Testis (tissue), 3 donors: ENCODE results near the gene RSPH1. TPM values are rescaled to one million over a fixed set of nuclear protein-coding genes. Genes with fewer than 3 reads are reported as not detected.

Experiments
- DNase-seq: peaks from one replicate; pipeline ENCODE4 v3.0.0-alpha.2; 2019
- H3K27ac ChIP-seq, 2 donors: fragments of 200-600 bp; sonication (generic); one replicate each; pipeline ENCODE4 v1.5.1; 2019
- H3K27me3 ChIP-seq: fragments of 200-600 bp; sonication (generic); one replicate; pipeline ENCODE4 v1.5.1; 2019
- H3K36me3 ChIP-seq: fragments of 200-600 bp; sonication (generic); one replicate; pipeline ENCODE4 v1.5.1; 2017; ENCODE audit warnings: low read depth; ENCODE audit errors: missing control alignments
- H3K4me1 ChIP-seq: fragments of 200-600 bp; sonication (generic); one replicate; pipeline ENCODE4 v1.5.1; 2019
- H3K4me3 ChIP-seq, 2 donors: fragments of 200-600 bp; sonication (generic); one replicate each; pipeline ENCODE4 v1.5.1; 2017 to 2019
- H3K9me3 ChIP-seq: fragments of 200-600 bp; sonication (generic); one replicate; pipeline ENCODE4 v1.5.1; 2017
- POLR2A ChIP-seq: fragments of 450-650 bp; IDR thresholded peaks from one replicate; pipeline ENCODE4 v1.6.1; 2017; ENCODE audit warnings: antibody characterized with exemption, mild to moderate bottlenecking, moderate library complexity
- WGBS, 2 donors: methylation state at CpG; one replicate each; pipeline ENCODE4 v1.1.5; 2018; 5-methylcytosine and 5-hydroxymethylcytosine counted together
- intact Hi-C: fragments of 100-400 bp; cut with DNase I; formaldehyde crosslinking; loops from one replicate; pipeline ENCODE4 v1.15.1; 2023; ENCODE audit warnings: low total_unique reads
- polyA plus RNA-seq: library from polyadenylated mRNA; stranded (reverse); fragments of 350-450 nt; fragmentation: Illumina TruSeq; extraction: RNeasy Lipid Tissue Mini Kit (QIAGEN cat#74804); gene quantifications from one replicate; pipeline ENCODE4 v1.2.3, GENCODE V29; 2014; ENCODE audit warnings: low read depth, low replicate concordance; ENCODE audit not compliant: insufficient read depth
- total RNA-seq, 2 donors: library from RNA; depleted of rRNA; stranded (reverse); fragments of >200 nt; gene quantifications; one replicate each; pipeline ENCODE4 v1.2.3, GENCODE V29; 2016
- TF ChIP-seq, protein P1 (sequence below), 3 experiments: fragments of 450-650 bp in 2 of 3; fragments of 200-600 bp in 1 of 3; sonication (generic) in 1 of 3; IDR thresholded peaks; one replicate each; pipeline ENCODE4 v1.5.1; 2016 to 2019; ENCODE audit warnings: antibody characterized with exemption in 3 of 3, mild to moderate bottlenecking in 2 of 3, moderate library complexity in 1 of 3

RSPH1 gene
- total and polyA plus RNA-seq, 3 donors from 2014 or later, result 10.4 to 59.6 (median 20.8) TPM

DNA sequence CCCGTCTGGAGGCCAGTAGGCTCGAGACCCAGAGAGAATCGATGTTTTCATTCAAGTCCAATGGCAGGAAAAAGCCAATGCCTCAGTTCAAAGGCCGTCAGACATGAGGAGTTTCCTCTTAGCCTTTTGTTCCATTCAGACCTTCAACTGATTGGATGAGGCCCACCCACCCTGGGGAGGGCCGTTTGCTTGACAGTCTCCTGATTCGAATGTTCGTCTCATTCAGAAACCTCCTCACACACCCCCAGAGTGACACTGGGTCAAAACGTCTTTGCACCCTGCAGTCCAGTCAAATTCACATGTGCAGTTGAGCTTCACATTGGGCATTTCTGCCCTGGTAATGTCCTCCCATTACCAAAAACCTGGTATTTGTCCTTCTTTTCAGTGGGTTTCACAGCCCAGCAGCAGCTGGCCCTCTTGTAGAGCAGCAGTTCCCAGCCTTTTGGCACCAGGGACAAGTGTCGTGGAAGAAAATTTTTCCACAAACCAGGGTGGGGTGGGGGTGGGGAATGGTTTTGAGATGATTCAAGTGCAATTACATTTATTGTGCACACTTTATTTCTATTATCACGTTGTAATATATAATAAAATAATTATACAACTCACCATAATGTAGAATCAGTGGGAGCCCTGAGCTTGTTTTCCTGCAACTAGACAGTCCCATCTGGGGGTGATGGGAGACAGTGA, 40.1 kb downstream of the RSPH1 start:
- intact Hi-C loops, result no loop called here
- no peak for DNase-seq
- Histone ChIP-seq H3K4me3 (no peak overlapping the region), H3K27ac (no peak overlapping the region), H3K4me1 (peaks cover 5% of the 10 kb centered on the region), H3K9me3 (no peaks in the 10 kb centered on the region), H3K27me3 (no peaks in the 10 kb centered on the region), H3K36me3 (no peaks in the 10 kb centered on the region)
- WGBS, 2 donors, result 81 to 92% methylated on average over 7 to 10 of the region's 10 CpGs
- TF ChIP-seq, protein P1, sequence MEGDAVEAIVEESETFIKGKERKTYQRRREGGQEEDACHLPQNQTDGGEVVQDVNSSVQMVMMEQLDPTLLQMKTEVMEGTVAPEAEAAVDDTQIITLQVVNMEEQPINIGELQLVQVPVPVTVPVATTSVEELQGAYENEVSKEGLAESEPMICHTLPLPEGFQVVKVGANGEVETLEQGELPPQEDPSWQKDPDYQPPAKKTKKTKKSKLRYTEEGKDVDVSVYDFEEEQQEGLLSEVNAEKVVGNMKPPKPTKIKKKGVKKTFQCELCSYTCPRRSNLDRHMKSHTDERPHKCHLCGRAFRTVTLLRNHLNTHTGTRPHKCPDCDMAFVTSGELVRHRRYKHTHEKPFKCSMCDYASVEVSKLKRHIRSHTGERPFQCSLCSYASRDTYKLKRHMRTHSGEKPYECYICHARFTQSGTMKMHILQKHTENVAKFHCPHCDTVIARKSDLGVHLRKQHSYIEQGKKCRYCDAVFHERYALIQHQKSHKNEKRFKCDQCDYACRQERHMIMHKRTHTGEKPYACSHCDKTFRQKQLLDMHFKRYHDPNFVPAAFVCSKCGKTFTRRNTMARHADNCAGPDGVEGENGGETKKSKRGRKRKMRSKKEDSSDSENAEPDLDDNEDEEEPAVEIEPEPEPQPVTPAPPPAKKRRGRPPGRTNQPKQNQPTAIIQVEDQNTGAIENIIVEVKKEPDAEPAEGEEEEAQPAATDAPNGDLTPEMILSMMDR (IDR thresholded peaks at IDR 0.05), result no peak
- TF ChIP-seq POLR2A, result no peak

DNA sequence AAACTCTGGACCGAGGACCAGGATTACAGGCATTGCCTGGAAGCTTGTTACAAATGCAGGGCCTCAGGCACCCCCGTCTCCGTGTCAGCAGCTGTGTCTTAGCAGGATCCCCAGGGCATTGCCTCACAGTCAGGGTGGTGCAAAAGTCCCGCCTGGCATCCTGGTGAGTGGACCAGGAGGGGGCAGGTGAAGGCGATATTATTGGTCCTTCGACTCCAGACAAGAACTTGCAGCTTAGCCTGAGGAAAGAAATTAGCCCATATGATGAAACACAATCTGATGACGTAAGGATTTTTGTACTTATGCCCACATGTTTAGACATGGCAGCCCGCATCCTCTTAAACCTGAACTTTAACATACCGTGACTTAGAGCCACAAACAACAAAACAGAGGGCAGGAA, 40.8 kb downstream of the RSPH1 start:
- TF ChIP-seq, protein P1 (IDR thresholded peaks at IDR 0.05), result no peak
- TF ChIP-seq POLR2A, result no peak
- H3K4me1 ChIP-seq, result peaks cover 5% of the 10 kb centered on the region
- intact Hi-C loops, result no loop called here
- H3K9me3 ChIP-seq, result no peaks in the 10 kb centered on the region
- no peak overlapping the region for H3K27ac ChIP-seq
- H3K4me3 ChIP-seq, result no peak overlapping the region
- 76 to 77% methylated on average over 9 of the region's 9 CpGs for WGBS, 2 donors
- H3K36me3 ChIP-seq, result no peaks in the 10 kb centered on the region
- no peaks in the 10 kb centered on the region for H3K27me3 ChIP-seq
- no peak for DNase-seq

DNA sequence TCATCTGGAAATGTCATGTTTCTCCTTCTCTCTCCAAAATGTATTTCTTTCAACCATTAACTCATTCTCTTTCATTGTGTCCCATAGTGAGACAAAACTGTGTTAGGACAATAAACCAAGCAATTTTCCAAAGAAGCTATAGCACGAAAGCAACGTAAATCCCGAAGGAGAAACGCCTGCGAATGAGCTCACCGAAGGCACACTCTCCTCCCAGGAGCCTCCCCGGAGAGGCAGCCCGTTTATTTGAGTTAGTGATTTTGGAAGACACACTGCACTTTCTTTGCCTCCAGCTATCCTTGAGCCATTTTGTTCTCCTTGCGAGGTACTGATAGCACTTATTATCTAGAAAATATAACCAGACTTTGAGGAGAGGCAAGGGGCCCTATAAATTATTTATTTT, 41.2 kb downstream of the RSPH1 start:
- Histone ChIP-seq H3K4me3 (no peak overlapping the region), H3K36me3 (no peaks in the 10 kb centered on the region), H3K27me3 (no peaks in the 10 kb centered on the region), H3K4me1 (peaks cover 5% of the 10 kb centered on the region), H3K9me3 (no peaks in the 10 kb centered on the region), H3K27ac (no peak overlapping the region)
- no peak for DNase-seq
- intact Hi-C loops, result no loop called here
- WGBS, 2 donors, result 49 to 55% methylated on average over 9 of the region's 9 CpGs
- TF ChIP-seq POLR2A, result no peak
- TF ChIP-seq, protein P1 (IDR thresholded peaks at IDR 0.05), result no peak

DNA sequence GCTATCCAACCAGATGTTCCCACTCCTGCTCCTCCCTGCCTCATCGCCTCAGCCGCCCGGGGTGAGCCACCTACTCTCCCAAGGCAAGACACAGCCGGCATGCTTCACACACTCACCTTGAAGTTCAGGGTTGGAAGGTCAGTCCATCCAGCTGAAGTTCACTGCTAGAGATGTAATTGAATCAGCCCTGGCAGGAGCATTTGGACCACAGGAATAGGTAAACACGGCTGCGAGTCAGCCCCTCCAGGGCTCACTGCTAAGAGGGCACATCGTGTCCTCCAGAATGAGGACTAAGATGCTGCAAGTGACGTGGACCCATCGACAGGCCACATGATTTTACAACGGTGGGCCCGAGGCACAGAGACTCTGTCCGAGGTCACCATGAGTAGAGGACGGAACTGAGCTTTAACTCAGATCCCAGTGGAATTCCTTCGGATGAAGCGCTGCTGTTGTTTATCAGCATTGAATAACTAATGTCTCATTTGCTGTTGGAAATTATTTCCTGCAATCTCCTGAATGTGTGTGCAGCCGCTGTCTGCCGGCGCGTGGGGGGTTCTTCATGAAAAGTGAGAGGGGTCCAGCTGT, 41.9 kb downstream of the RSPH1 start:
- no peak overlapping the region for H3K27ac ChIP-seq
- peaks cover 5% of the 10 kb centered on the region for H3K4me1 ChIP-seq
- no peaks in the 10 kb centered on the region for H3K9me3 ChIP-seq
- intact Hi-C loops, result no loop called here
- no peak for DNase-seq
- 59 to 70% methylated on average over 13 to 19 of the region's 19 CpGs for WGBS, 2 donors
- TF ChIP-seq POLR2A, result no peak
- TF ChIP-seq, protein P1 (IDR thresholded peaks at IDR 0.05), result no peak
- no peaks in the 10 kb centered on the region for H3K27me3 ChIP-seq
- no peak overlapping the region for H3K4me3 ChIP-seq
- no peaks in the 10 kb centered on the region for H3K36me3 ChIP-seq
